HG03025 (cell line): ENCODE measurements around the gene GBGT1.
"Not testable (repeated sequence)": the region's sequence is repeated elsewhere in the genome, so short reads cannot be mapped to it uniquely, and the experiment has no call there.

Source experiments
- ATAC-seq: cut with Tn5 transposase; IDR thresholded peaks from one replicate; pipeline ENCODE4 v1.9.1; 2021; ENCODE audit warnings: mild to moderate bottlenecking, moderate library complexity; ENCODE audit not compliant: unreplicated experiment, low FRiP score

The GBGT1 gene

DNA sequence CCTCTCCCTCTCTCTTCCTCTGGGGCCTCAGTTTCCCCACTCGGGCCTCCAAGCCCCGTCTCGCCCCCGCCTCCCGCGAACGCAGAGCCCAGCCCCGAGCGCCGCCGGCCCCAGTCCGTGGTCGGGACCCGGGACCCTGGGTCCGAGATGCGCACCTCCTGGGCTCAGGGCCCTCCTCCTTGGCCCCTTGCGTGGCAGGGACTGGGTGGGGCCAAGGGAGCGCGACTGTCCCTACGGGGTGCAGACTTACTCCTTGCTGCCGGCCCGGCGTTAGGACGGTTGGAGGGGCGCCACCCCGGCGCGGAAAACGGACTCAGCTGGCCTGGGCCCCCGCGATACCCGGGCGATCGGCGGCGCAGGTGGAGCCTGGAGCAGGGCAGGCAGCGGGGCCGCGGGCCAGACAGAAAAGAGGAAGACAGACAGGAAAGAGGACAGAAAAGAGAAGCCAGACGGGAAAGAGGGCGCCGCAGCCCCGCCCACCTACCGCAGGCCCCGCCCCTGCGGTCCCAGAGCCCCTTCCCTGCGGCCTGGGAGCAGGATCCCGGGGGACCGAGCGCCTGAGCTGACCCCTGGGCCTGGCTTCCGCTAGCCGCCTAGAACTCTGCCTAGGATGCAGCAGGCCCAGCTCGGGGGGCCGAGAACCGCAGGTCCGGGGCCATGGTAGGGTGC is at the start of gene GBGT1:
Gene GBGT1 (minus strand): TSS at position 411 of the 669 bp plus-strand sequence. CDS start 1,502 bp downstream, outside the sequence.
- ATAC-seq = no peak

- ATAC-seq = no peak
These were observed 46.9 kb upstream of the GBGT1 start for GRCh38 chr9:133210609-133211008.

- no peak for ATAC-seq
These were observed 46.5 kb upstream of the GBGT1 start for GRCh38 chr9:133210202-133210532.

- not testable (repeated sequence) for ATAC-seq
These were observed 45.9 kb upstream of the GBGT1 start for GRCh38 chr9:133209327-133210201.

GRCh38 chr9:133208880-133209300 is 45.2 kb upstream of the GBGT1 start, which contains the start of gene OBP2B:
OBP2B (minus strand) TSS chr9:133209250; CDS start chr9:133209199, 51 bp downstream.
- not testable (repeated sequence) for ATAC-seq

GRCh38 chr9:133208171-133208879 is 44.6 kb upstream of the GBGT1 start:
- ATAC-seq = not testable (repeated sequence)

- no peak for ATAC-seq
These were observed 43.9 kb upstream of the GBGT1 start for GRCh38 chr9:133207540-133208170.

DNA sequence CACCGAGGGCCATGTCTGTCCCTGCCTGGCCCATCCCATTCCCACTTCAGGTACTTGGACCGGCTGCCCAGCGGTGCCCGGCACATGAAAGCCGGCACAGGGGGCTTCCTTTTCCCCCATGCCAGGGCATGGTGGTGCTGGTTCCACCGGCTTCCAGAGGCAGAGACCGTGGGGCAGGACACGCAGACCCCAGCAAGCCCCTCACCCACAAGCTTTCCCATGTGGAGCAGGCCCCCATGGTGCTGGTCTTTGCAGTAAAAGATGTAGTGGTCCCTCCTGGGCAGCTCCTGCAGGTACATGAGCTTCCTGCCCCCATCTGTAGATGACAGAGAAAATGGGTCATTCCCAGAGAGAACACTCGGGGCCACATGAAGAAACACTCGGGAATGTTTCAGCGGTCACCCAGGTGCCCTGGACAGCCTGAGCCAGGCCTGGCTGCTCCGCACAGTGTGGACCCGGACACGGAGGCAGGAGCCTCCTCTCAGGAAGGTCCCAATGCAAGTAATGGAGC is 43.4 kb upstream of the GBGT1 start:
- no peak for ATAC-seq

GRCh38 chr9:133205996-133206931 is 42.5 kb upstream of the GBGT1 start:
- ATAC-seq = no peak

DNA sequence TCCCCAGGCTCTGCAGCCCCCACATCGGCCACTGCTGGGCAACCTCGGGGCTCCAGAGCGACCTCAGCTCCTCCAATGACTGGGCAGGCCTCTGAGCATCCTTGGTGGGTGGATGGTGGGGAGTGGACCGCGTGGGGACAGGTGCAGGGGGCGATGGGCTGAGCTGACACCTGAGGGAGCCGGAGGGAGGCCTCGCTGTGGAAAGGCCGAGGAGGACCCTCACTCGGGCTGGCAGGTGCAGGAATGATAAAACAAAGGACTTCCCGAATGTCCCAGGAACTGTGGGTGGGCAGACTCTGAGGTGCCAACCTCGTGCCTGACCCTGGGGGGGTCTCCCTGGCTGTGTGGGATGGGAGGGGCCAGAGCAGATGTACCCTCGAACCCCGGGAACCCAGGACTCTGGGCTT is 41.8 kb upstream of the GBGT1 start:
- ATAC-seq = not testable (repeated sequence)

DNA sequence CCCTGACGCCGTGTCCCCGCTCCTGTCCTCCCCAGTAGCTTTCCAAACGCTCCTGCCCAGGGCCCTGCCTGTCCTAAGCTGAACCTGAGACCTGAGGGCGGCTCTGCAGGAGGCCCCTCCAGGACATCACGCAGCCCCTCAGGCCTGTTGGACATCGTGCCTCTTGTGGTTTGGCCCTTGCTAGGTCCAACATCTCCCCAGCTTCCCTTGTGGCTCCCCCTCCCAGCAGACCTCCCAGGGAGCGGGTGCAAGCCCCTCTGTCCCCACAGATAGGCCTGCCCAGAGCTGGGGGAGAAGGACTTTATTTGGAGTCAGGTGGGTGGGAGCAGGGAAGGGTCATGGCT is 41.3 kb upstream of the GBGT1 start:
- no peak for ATAC-seq

DNA sequence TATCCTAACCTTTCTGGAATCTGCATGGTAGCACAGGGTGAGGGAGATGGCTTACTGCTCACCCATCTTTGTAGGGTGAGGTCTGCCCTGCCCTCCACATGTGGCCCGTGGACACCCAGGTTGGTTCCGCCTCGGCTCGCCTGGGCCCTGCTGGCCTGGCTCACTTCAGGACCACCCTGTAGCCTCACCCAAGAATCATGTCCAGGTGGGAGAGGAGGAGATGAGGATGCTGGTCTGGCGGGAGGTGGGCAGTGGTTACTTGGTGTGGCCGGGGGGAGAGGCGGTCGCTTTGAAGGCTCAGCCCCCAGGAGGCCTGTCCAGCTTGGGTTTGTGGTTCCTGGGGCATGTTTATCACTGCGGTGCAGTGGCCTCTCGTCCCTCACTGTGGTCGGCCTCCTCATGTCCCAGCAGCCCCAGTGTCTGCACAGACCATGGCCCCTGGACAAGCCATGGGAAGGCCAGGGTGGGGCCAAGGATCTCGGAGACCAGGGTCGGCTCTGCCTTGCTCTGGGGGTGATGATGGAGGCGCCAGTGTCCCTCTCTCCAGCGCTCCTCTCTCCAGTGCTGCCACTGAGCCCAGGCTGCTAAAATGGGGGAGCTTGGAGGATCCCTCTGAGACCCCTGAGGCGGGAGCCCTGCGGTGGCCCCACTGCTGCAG is 40.8 kb upstream of the GBGT1 start:
- no peak for ATAC-seq

DNA sequence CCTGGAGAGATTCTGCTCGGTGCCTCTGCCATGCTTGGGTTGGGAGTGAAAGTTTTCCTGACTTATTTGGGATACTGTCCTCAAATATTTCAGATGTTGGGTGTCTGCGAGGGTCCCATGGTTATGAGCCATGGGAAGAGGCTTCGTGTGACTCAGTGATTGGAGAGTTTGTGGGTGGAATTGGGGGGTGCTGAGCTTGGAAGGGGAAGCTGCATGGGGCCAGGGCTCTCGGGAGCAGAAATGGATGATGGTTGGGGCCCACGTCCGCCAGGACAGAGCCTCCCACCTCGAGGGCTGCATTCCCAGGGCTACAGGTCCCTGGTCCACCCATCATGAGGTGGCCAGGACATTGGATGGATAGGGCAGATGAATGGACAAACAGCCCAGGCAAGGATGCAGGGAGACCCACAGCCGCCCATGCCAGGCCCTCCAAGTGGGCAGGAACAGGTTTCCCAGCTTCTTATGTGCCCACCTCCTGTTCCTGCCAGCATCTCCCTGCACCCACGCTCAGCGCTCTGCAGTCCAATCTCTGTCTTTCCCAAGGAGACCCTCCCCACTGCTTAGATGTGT is 39.9 kb upstream of the GBGT1 start:
- ATAC-seq = no peak

- no peak for ATAC-seq
These were observed 39.2 kb upstream of the GBGT1 start for GRCh38 chr9:133202688-133203453.

- no peak for ATAC-seq
These were observed 38.4 kb upstream of the GBGT1 start for GRCh38 chr9:133202145-133202513.

DNA sequence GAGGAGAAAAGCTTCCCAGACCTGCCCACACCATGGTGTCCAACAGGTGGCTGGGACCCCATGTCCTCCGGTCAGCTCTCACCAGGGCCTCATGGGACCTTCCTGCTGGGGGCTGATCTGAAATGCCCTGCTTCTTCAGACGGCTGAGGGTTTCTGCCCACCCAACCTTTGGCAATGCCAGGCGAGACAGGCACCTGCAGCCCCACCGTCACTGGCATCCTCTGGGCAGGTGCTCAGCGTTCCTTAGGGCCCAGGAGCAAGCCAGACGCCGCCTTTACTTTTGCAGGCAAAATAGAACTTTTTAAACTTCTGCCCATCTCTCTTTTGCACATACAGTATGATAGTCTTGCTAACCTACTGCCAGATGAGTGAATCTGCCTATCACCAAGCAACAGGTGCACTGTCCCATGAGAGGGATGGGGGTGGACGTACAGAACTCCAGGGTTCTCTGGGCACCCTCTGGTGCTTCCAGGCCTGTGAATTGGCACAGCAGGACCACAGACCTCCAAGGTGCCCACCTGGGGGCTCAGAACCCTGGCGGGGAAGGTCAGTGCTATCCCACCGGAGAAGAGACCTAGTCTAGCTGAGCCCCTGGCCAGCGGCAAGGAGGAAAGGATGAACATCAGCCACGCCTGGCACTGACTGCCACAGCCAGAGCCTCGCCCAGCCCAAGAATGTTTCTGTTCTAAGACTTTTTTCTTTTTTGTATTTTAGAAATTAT is 37.9 kb upstream of the GBGT1 start:
- ATAC-seq = no peak

GRCh38 chr9:133200631-133201030 is 36.9 kb upstream of the GBGT1 start:
- ATAC-seq = no peak
